HepG2 (cell line): ENCODE results near the gene MIGA2. TPM values are rescaled to one million over a fixed set of nuclear protein-coding genes. Genes with fewer than 3 reads are reported as not detected.

Experiments used
- CBX5 ChIP-seq: sonication (generic); formaldehyde crosslinking; IDR thresholded peaks from 2 replicates; pipeline ENCODE4 v1.4.0; 2020; ENCODE audit warnings: missing genetic modification reagents, borderline replicate concordance
- CENPX ChIP-seq: sonication (generic); formaldehyde crosslinking; IDR thresholded peaks from 2 replicates; pipeline ENCODE4 v1.9.0; 2021; ENCODE audit warnings: mild to moderate bottlenecking, missing genetic modification reagents, moderate library complexity
- KMT2A ChIP-seq: sonication (generic); formaldehyde crosslinking; IDR thresholded peaks from 2 replicates; pipeline ENCODE4 v1.4.0; 2020; ENCODE audit warnings: missing genetic modification reagents
- MLX ChIP-seq: IDR thresholded peaks from 2 replicates; pipeline ENCODE4 v1.6.1; 2016
- NPAS2 ChIP-seq: sonication (generic); formaldehyde crosslinking; IDR thresholded peaks from 2 replicates; pipeline ENCODE4 v1.8.0; 2022; ENCODE audit warnings: mild to moderate bottlenecking, missing genetic modification reagents, borderline replicate concordance
- POGZ ChIP-seq: sonication (generic); formaldehyde crosslinking; IDR thresholded peaks from 2 replicates; pipeline ENCODE4 v1.4.0; 2020; ENCODE audit warnings: mild to moderate bottlenecking, missing genetic modification reagents
- REST ChIP-seq, 2 experiments: IDR thresholded peaks; 2 replicates each; pipeline ENCODE4 v1.6.1; 2011 to 2012; ENCODE audit warnings: low read length in 2 of 2, borderline replicate concordance in 1 of 2, low read depth in 1 of 2, mild to moderate bottlenecking in 1 of 2, moderate library complexity in 1 of 2
- RFX3 ChIP-seq: IDR thresholded peaks from 2 replicates; pipeline ENCODE4 v1.6.1; 2016; ENCODE audit warnings: missing biosample characterization, missing genetic modification reagents
- RORA ChIP-seq: sonication (generic); formaldehyde crosslinking; IDR thresholded peaks from 2 replicates; pipeline ENCODE4 v1.5.0; 2020; ENCODE audit warnings: mild to moderate bottlenecking, missing genetic modification reagents, moderate library complexity
- RXRB ChIP-seq: IDR thresholded peaks from 2 replicates; pipeline ENCODE4 v1.6.1; 2016; ENCODE audit warnings: borderline replicate concordance, missing genetic modification reagents, missing compliant biosample characterization
- ZBED4 ChIP-seq: sonication (generic); formaldehyde crosslinking; IDR thresholded peaks from 2 replicates; pipeline ENCODE4 v1.4.0; 2020; ENCODE audit warnings: missing genetic modification reagents, borderline replicate concordance
- ZBTB2 ChIP-seq: sonication (generic); formaldehyde crosslinking; IDR thresholded peaks from 2 replicates; pipeline ENCODE4 v1.8.0; 2022; ENCODE audit warnings: low read depth, missing genetic modification reagents
- ZBTB3 ChIP-seq: sonication (generic); formaldehyde crosslinking; IDR thresholded peaks from 2 replicates; pipeline ENCODE4 v1.4.0; 2020; ENCODE audit warnings: low read depth, mild to moderate bottlenecking, moderate library complexity, missing genetic modification reagents, borderline replicate concordance
- ZBTB39 ChIP-seq: sonication (generic); formaldehyde crosslinking; IDR thresholded peaks from 2 replicates; pipeline ENCODE4 v1.5.0; 2020; ENCODE audit warnings: missing genetic modification reagents
- ZFP36L1 ChIP-seq: sonication (generic); formaldehyde crosslinking; IDR thresholded peaks from 2 replicates; pipeline ENCODE4 v1.8.0; 2022; ENCODE audit warnings: mild to moderate bottlenecking, missing genetic modification reagents, moderate library complexity
- ZFP37 ChIP-seq: sonication (generic); formaldehyde crosslinking; IDR thresholded peaks from 2 replicates; pipeline ENCODE4 v1.4.0; 2020; ENCODE audit warnings: missing genetic modification reagents, borderline replicate concordance
- ZFX ChIP-seq: sonication (generic); formaldehyde crosslinking; IDR thresholded peaks from 2 replicates; pipeline ENCODE4 v1.4.0; 2020; ENCODE audit warnings: mild to moderate bottlenecking, low read depth, missing genetic modification reagents, moderate library complexity
- ZSCAN9 ChIP-seq: IDR thresholded peaks from 2 replicates; pipeline ENCODE4 v1.6.1; 2016; ENCODE audit warnings: borderline replicate concordance
- polyA plus RNA-seq, 8 experiments: library from polyadenylated mRNA; depleted of rRNA in 3 of 8; stranded (reverse) in 7 of 8; unstranded in 1 of 8; fragments of >200 nt; fragmentation: Illumina TruSeq in 4 of 8; extraction: Trizol in 4 of 8; gene quantifications; 2 replicates each; pipeline versions ENCODE4 v1.2.1 to v1.2.3, GENCODE V29; 2011 to 2016; ENCODE audit warnings: low read depth in 4 of 8, missing spikeins in 1 of 8, mixed read lengths in 1 of 8; ENCODE audit not compliant: insufficient read depth in 1 of 8
- total RNA-seq, 5 experiments: library from RNA; depleted of rRNA; stranded (reverse); fragments of >200 nt; fragmentation: Illumina TruSeq; extraction: Trizol; gene quantifications; 2 replicates each; pipeline ENCODE4 v1.2.3, GENCODE V29; 2016; ENCODE audit warnings: low read depth in 1 of 5

MIGA2 gene
- total and polyA plus RNA-seq, 2 of the 13 experiments (the other 11 are each of a cell fraction or from before 2014, with no cell fraction given), result 10.8 to 17.1 TPM

GRCh38 chr9:129064499-129064908 lies 28.1 kb downstream of the MIGA2 start (continued):
- TF ChIP-seq ZBED4 (CRISPR knock-in tag), result peak; percentile 82; the same call in 1 of the 2 replicates
- peak; percentile 89; the same call in 1 of the 2 replicates for TF ChIP-seq CBX5 (CRISPR knock-in tag)
- TF ChIP-seq ZBTB39 (CRISPR knock-in tag), result no peak
- 0 out of 2 replicates have a peak, but pooled peaks have one; percentile 69 for TF ChIP-seq ZSCAN9 (CRISPR knock-in tag)
- TF ChIP-seq RFX3 (CRISPR knock-in tag), result no peak
- peak; percentile 93 for TF ChIP-seq ZFX (CRISPR knock-in tag)
- no peak for TF ChIP-seq MLX (CRISPR knock-in tag)
- TF ChIP-seq ZBTB3 (CRISPR knock-in tag), result no peak
- peak; percentile 63; the same call in 1 of the 2 replicates for TF ChIP-seq POGZ (CRISPR knock-in tag)
- TF ChIP-seq ZFP37, result no peak
- TF ChIP-seq CENPX (CRISPR knock-in tag), result no peak
- TF ChIP-seq REST (IDR thresholded peaks at IDR 0.05; ENCODE audit: borderline replicate concordance in 1 of 2, low read depth in 1 of 2, low read length in 2 of 2), result no peak
- TF ChIP-seq RXRB (CRISPR knock-in tag), result peak; percentile 91
- no peak for TF ChIP-seq RORA (CRISPR knock-in tag)
- TF ChIP-seq KMT2A, result 0 out of 2 replicates have a peak, but pooled peaks have one; percentile 41
- TF ChIP-seq ZBTB2 (CRISPR knock-in tag), result no peak
- TF ChIP-seq NPAS2 (CRISPR knock-in tag), result no peak
- no peak for TF ChIP-seq ZFP36L1 (CRISPR knock-in tag)
